CD14-positive monocyte (primary cell): ENCODE measurements around the gene CASD1. TPM values are rescaled to one million over a fixed set of nuclear protein-coding genes. Genes with fewer than 3 reads are reported as not detected.

Source experiments
- DNase-seq, 3 donors: peaks; one replicate each; pipeline ENCODE4 v3.0.0-alpha.2; 2011 to 2022
- H2AFZ ChIP-seq: 2 replicates; pipeline ENCODE4 v1.6.0; 2012; ENCODE audit warnings: mild to moderate bottlenecking, low read depth, low read length, inconsistent platforms; ENCODE audit not compliant: insufficient read depth, poor library complexity, severe bottlenecking
- H3K27ac ChIP-seq, 2 donors: 1 replicate in 1 of 2; 2 replicates in 1 of 2; pipeline ENCODE4 v1.5.1; 2012 to 2013; ENCODE audit warnings: low read length in 2 of 2, control low read depth in 1 of 2, inconsistent platforms in 1 of 2, low read depth in 1 of 2, mild to moderate bottlenecking in 1 of 2
- H3K27me3 ChIP-seq, 2 donors: one replicate each; pipeline versions ENCODE4 v1.6.0 to v1.6.1; 2011 to 2013; ENCODE audit warnings: low read length in 2 of 2; ENCODE audit not compliant: control insufficient read depth in 2 of 2, insufficient read depth in 2 of 2
- H3K36me3 ChIP-seq, 2 donors: replicated peaks in 1 of 2; 1 replicate in 1 of 2; 2 replicates in 1 of 2; pipeline versions ENCODE4 v1.5.1 to v1.6.1; 2012 to 2013; ENCODE audit warnings: low read length in 2 of 2, control low read depth in 1 of 2, inconsistent platforms in 1 of 2, mild to moderate bottlenecking in 1 of 2; ENCODE audit not compliant: insufficient read depth in 2 of 2, control insufficient read depth in 1 of 2
- H3K4me1 ChIP-seq, 2 donors: 1 replicate in 1 of 2; 2 replicates in 1 of 2; pipeline versions ENCODE4 v1.5.1 to v1.6.1; 2012 to 2013; ENCODE audit warnings: low read length in 2 of 2, control low read depth in 1 of 2, inconsistent platforms in 1 of 2, mild to moderate bottlenecking in 1 of 2, moderate library complexity in 1 of 2; ENCODE audit not compliant: insufficient read depth in 2 of 2, control insufficient read depth in 1 of 2
- H3K4me2 ChIP-seq: replicated peaks from 2 replicates; pipeline ENCODE3; 2012; ENCODE audit warnings: low read length, moderate library complexity, mild to moderate bottlenecking; ENCODE audit not compliant: poor library complexity, severe bottlenecking; ENCODE audit errors: extremely low read depth
- H3K4me3 ChIP-seq, 3 experiments: fragments of 200-600 bp in 1 of 3; sonication (generic) in 1 of 3; replicated peaks in 1 of 3; 1 replicate in 2 of 3; 2 replicates in 1 of 3; pipeline ENCODE4 v1.5.1; 2011 to 2013; ENCODE audit warnings: low read length in 3 of 3, mild to moderate bottlenecking in 3 of 3, control low read depth in 2 of 3, low read depth in 2 of 3, inconsistent platforms in 1 of 3, moderate library complexity in 1 of 3
- H3K79me2 ChIP-seq: 2 replicates; pipeline ENCODE4 v1.6.0; 2012; ENCODE audit warnings: mild to moderate bottlenecking, control low read depth, inconsistent platforms, low read length, moderate library complexity; ENCODE audit not compliant: insufficient read depth
- H3K9ac ChIP-seq: 2 replicates; pipeline ENCODE4 v1.6.0; 2017; ENCODE audit warnings: low read length, mild to moderate bottlenecking; ENCODE audit not compliant: insufficient read depth, poor library complexity, severe bottlenecking
- H3K9me3 ChIP-seq, 2 donors: replicated peaks in 1 of 2; 1 replicate in 1 of 2; 2 replicates in 1 of 2; pipeline versions ENCODE4 v1.5.1 to v1.6.1; 2012 to 2013; ENCODE audit warnings: low read length in 2 of 2, control low read depth in 1 of 2; ENCODE audit not compliant: control insufficient read depth in 1 of 2, insufficient read depth in 1 of 2
- H4K20me1 ChIP-seq: 2 replicates; pipeline ENCODE4 v1.6.0; 2012; ENCODE audit warnings: mild to moderate bottlenecking, low read length, control low read depth, moderate library complexity; ENCODE audit not compliant: insufficient read depth
- H3K27ac Mint-ChIP-seq, 7 donors: one replicate each; pipeline ENCODE4 v1.8.0; 2020; ENCODE audit warnings: mild to moderate bottlenecking in 7 of 7, mixed read lengths in 7 of 7, moderate library complexity in 6 of 7, inconsistent platforms in 2 of 7
- H3K27me3 Mint-ChIP-seq, 3 donors: one replicate each; pipeline ENCODE4 v1.8.0; 2021 to 2022; ENCODE audit warnings: low read depth in 3 of 3, mild to moderate bottlenecking in 3 of 3, mixed read lengths in 3 of 3, moderate library complexity in 3 of 3, inconsistent platforms in 1 of 3
- H3K36me3 Mint-ChIP-seq, 2 donors: one replicate each; pipeline ENCODE4 v1.8.0; 2020; ENCODE audit warnings: mixed read lengths in 2 of 2, inconsistent platforms in 1 of 2, mild to moderate bottlenecking in 1 of 2
- H3K4me1 Mint-ChIP-seq: one replicate; pipeline ENCODE4 v1.8.0; 2020; ENCODE audit warnings: mild to moderate bottlenecking, mixed read lengths
- H3K4me3 Mint-ChIP-seq, 2 donors: one replicate each; pipeline ENCODE4 v1.8.0; 2020; ENCODE audit warnings: mild to moderate bottlenecking in 2 of 2, mixed read lengths in 2 of 2, moderate library complexity in 1 of 2
- H3K9me3 Mint-ChIP-seq, 7 donors: one replicate each; pipeline ENCODE4 v1.8.0; 2020 to 2022; ENCODE audit warnings: mixed read lengths in 7 of 7, mild to moderate bottlenecking in 6 of 7, moderate library complexity in 6 of 7, inconsistent platforms in 2 of 7
- WGBS: methylation state at CpG from one replicate; pipeline ENCODE4 v1.1.5; 2013; ENCODE audit warnings: missing lambda C conversion rate; ENCODE audit not compliant: insufficient coverage; 5-methylcytosine and 5-hydroxymethylcytosine counted together
- intact Hi-C, 2 donors: fragments of 100-400 bp; cut with micrococcal nuclease; formaldehyde crosslinking; loops; one replicate each; pipeline versions ENCODE4 v1.15.0 to v1.15.1; 2023
- polyA plus RNA-seq, 3 donors: library from polyadenylated mRNA; depleted of rRNA in 1 of 3; unstranded in 2 of 3; stranded (reverse) in 1 of 3; fragments of 300-500 nt in 2 of 3; fragments of >200 nt in 1 of 3; fragmentation: Illumina TruSeq in 2 of 3; gene quantifications; 1 replicate in 2 of 3; 2 replicates in 1 of 3; pipeline ENCODE4 v1.2.3, GENCODE V29; 2012 to 2021
- TF ChIP-seq, protein P1 (sequence below): fragments of 200-600 bp; IDR thresholded peaks from one replicate; pipeline ENCODE4 v1.8.0; 2022; ENCODE audit warnings: antibody characterized with exemption, mild to moderate bottlenecking

Gene CASD1
- polyA plus RNA-seq, 3 donors, result 2.0 to 4.4 (median 3.6) TPM

- H3K36me3 Mint-ChIP-seq, result peaks cover 17 to 30% of the 10 kb centered on the region in 2 donors
- Histone ChIP-seq H3K27me3 (no peaks in the 10 kb centered on the region), H3K79me2 (no peaks in the 10 kb centered on the region), H3K4me2 (no peak overlapping the region), H3K27ac (no peak overlapping the region), H3K36me3 (peaks cover 7 to 34% of the 10 kb centered on the region in 2 donors), H3K4me3 (no peak overlapping the region), H4K20me1 (no peaks in the 10 kb centered on the region), H3K9me3 (peaks cover 0 to 3% of the 10 kb centered on the region in 2 donors), H3K4me1 (no peaks in the 10 kb centered on the region), H3K9ac (no peak overlapping the region), H2AFZ (no peak overlapping the region)
- no peaks in the 10 kb centered on the region for H3K27me3 Mint-ChIP-seq
- no peak for DNase-seq
- no peaks in the 10 kb centered on the region for H3K4me1 Mint-ChIP-seq
- no CpG with 5 or more reads among the region's 3 CpGs for WGBS
- TF ChIP-seq, protein P1, sequence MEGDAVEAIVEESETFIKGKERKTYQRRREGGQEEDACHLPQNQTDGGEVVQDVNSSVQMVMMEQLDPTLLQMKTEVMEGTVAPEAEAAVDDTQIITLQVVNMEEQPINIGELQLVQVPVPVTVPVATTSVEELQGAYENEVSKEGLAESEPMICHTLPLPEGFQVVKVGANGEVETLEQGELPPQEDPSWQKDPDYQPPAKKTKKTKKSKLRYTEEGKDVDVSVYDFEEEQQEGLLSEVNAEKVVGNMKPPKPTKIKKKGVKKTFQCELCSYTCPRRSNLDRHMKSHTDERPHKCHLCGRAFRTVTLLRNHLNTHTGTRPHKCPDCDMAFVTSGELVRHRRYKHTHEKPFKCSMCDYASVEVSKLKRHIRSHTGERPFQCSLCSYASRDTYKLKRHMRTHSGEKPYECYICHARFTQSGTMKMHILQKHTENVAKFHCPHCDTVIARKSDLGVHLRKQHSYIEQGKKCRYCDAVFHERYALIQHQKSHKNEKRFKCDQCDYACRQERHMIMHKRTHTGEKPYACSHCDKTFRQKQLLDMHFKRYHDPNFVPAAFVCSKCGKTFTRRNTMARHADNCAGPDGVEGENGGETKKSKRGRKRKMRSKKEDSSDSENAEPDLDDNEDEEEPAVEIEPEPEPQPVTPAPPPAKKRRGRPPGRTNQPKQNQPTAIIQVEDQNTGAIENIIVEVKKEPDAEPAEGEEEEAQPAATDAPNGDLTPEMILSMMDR, result no peak
- intact Hi-C loops, result no loop called here
- H3K4me3 Mint-ChIP-seq, result no peak overlapping the region
- H3K9me3 Mint-ChIP-seq, result peaks cover 0 to 3% (median 2%) of the 10 kb centered on the region in 7 donors
- no peak overlapping the region for H3K27ac Mint-ChIP-seq
These were observed 16.3 kb downstream of the CASD1 start for GRCh38 chr7:94525923-94526322.

GRCh38 chr7:94529516-94529915 is 19.9 kb downstream of the CASD1 start:
- H3K4me2 ChIP-seq, result no peak overlapping the region
- Mint-ChIP-seq H3K4me1 (no peaks in the 10 kb centered on the region), H3K27me3 (no peaks in the 10 kb centered on the region), H3K27ac (no peak overlapping the region), H3K4me3 (no peak overlapping the region), H3K36me3 (peaks cover 13 to 14% of the 10 kb centered on the region in 2 donors), H3K9me3 (no peaks in the 10 kb centered on the region)
- DNase-seq, result no peak
- 67% methylated on average over 1 of the region's 1 CpG for WGBS
- H3K4me3 ChIP-seq, result no peak overlapping the region
- no peak overlapping the region for H3K9ac ChIP-seq
- H3K79me2 ChIP-seq, result no peaks in the 10 kb centered on the region
- H3K27ac ChIP-seq, result no peak overlapping the region
- peaks cover 13 to 32% of the 10 kb centered on the region in 2 donors for H3K36me3 ChIP-seq
- H2AFZ ChIP-seq, result no peak overlapping the region
- TF ChIP-seq, protein P1, result no peak
- no peaks in the 10 kb centered on the region for H3K4me1 ChIP-seq
- H4K20me1 ChIP-seq, result no peaks in the 10 kb centered on the region
- no peaks in the 10 kb centered on the region for H3K9me3 ChIP-seq
- intact Hi-C loops, result no loop called here
- no peaks in the 10 kb centered on the region for H3K27me3 ChIP-seq
